ENCODE measurements around the gene VAMP8.

GRCh38 chr2:85619617-85620016, 42.2 kb downstream of the VAMP8 start:
- TF ChIP-seq NFRKB (IDR thresholded peaks at IDR 0.05) (no peak), SP1 (IDR thresholded peaks at IDR 0.05) (no peak), SUZ12 (IDR thresholded peaks at IDR 0.05) (no peak), CTBP1 (IDR thresholded peaks at IDR 0.05; ENCODE audit: borderline replicate concordance) (no peak), BHLHE40 (IDR thresholded peaks at IDR 0.05; ENCODE audit: borderline replicate concordance) (no peak), ELF4 (IDR thresholded peaks at IDR 0.05) (no peak)
